HCT116 (cell line): ENCODE data around the gene TXNL4B. TPM values are rescaled to one million over a fixed set of nuclear protein-coding genes. Genes with fewer than 3 reads are reported as not detected.

Experiments
- ATAC-seq: fragments of 200-7000 bp; cut with Tn5 transposase; 2 replicates; pipeline ENCODE4 v1.9.1; 2020; ENCODE audit warnings: mild to moderate bottlenecking, moderate library complexity
- BruUV-seq: library from RNA; stranded (reverse); fragments of 400-500 nt; replicated peaks from 2 replicates; lab custom pipeline; 2021; lab: Mats Ljungman, UMichigan
- CTCF ChIA-PET: fragments of 300-600 bp; sonication (Branson Sonifier 250); formaldehyde crosslinking; loops from one replicate; lab custom pipeline; 2021; ENCODE audit warnings: antibody characterized with exemption; lab: Charles Lee
- POLR2A ChIA-PET: fragments of 300-600, 350-600 bp; sonication (Branson Sonifier 250); formaldehyde crosslinking; loops from one replicate; lab custom pipeline; 2021; ENCODE audit warnings: antibody characterized with exemption; lab: Charles Lee
- RAD21 ChIA-PET, 2 experiments: fragments of 300-600 bp; sonication (Branson Sonifier 250); formaldehyde crosslinking; loops; one replicate each; lab custom pipeline; 2023; ENCODE audit warnings: low total read pairs in 2 of 2; ENCODE audit not compliant: uncharacterized antibody in 2 of 2, unreplicated experiment in 2 of 2, low non-redundant PET in 1 of 2; lab: Charles Lee
- DNase-seq: peaks from one replicate; pipeline ENCODE4 v3.0.0-alpha.2; 2010; ENCODE audit warnings: low read depth, low spot score
- H2AFZ ChIP-seq: fragments of 200-600 bp; shearing (Covaris generic), sonication (generic); 2 replicates; pipeline ENCODE4 v1.6.1; 2017; ENCODE audit warnings: low read depth, mixed run types, mixed read lengths, antibody characterized with exemption, low read length; ENCODE audit not compliant: poor library complexity, severe bottlenecking
- H3K27ac ChIP-seq: 2 replicates; pipeline ENCODE4 v1.5.1; 2012; ENCODE audit warnings: low read depth, low read length
- H3K27me3 ChIP-seq: fragments of 200-600 bp; sonication (generic); 2 replicates; pipeline ENCODE4 v1.6.1; 2016; ENCODE audit warnings: mixed run types, low read length, mixed read lengths; ENCODE audit not compliant: insufficient read depth
- H3K36me3 ChIP-seq, 2 experiments: fragments of 200-500 bp in 1 of 2; fragments of 200-600 bp in 1 of 2; sonication (Bioruptor generic) in 1 of 2; sonication (generic) in 1 of 2; 2 replicates each; pipeline versions ENCODE4 v1.5.1 to v1.6.1; 2014 to 2016; ENCODE audit warnings: low read length in 2 of 2, inconsistent platforms in 1 of 2, mixed read lengths in 1 of 2, mixed run types in 1 of 2; ENCODE audit not compliant: insufficient read depth in 2 of 2, control insufficient read depth in 1 of 2
- H3K4me1 ChIP-seq, 2 experiments: fragments of 200-600 bp in 1 of 2; sonication (generic) in 1 of 2; 2 replicates each; pipeline versions ENCODE4 v1.5.1 to v1.6.1; 2012 to 2017; ENCODE audit warnings: low read length in 2 of 2, inconsistent platforms in 1 of 2, mild to moderate bottlenecking in 1 of 2, mixed read lengths in 1 of 2, mixed run types in 1 of 2, moderate library complexity in 1 of 2; ENCODE audit not compliant: insufficient read depth in 2 of 2, control insufficient read depth in 1 of 2
- H3K4me2 ChIP-seq: fragments of 200-600 bp; sonication (generic); 2 replicates; pipeline ENCODE4 v1.6.1; 2017; ENCODE audit warnings: mixed run types, low read length, mixed read lengths
- H3K4me3 ChIP-seq, 2 experiments: fragments of 200-600 bp in 1 of 2; sonication (generic) in 1 of 2; replicated peaks in 1 of 2; 2 replicates each; pipeline ENCODE4 v1.5.1; 2011 to 2016; ENCODE audit warnings: low read length in 2 of 2, control low read depth in 1 of 2, low read depth in 1 of 2, mild to moderate bottlenecking in 1 of 2, mixed read lengths in 1 of 2, mixed run types in 1 of 2
- H3K79me2 ChIP-seq: fragments of 200-600 bp; sonication (generic); 2 replicates; pipeline ENCODE4 v1.6.1; 2017; ENCODE audit warnings: mild to moderate bottlenecking, mixed run types, low read length, moderate library complexity, mixed read lengths; ENCODE audit not compliant: insufficient read depth
- H3K9ac ChIP-seq: fragments of 200-600 bp; sonication (generic); 2 replicates; pipeline ENCODE4 v1.6.1; 2016; ENCODE audit warnings: low read length, mixed read lengths
- H3K9me2 ChIP-seq: fragments of 200-600 bp; sonication (generic), shearing (Covaris generic); 2 replicates; pipeline ENCODE4 v1.6.1; 2017; ENCODE audit warnings: mixed run types, mild to moderate bottlenecking, moderate library complexity; ENCODE audit not compliant: insufficient read depth
- H3K9me3 ChIP-seq, 2 experiments: fragments of 200-500 bp in 1 of 2; fragments of 200-600 bp in 1 of 2; sonication (Bioruptor generic) in 1 of 2; sonication (generic) in 1 of 2; 2 replicates each; pipeline ENCODE4 v1.6.1; 2014 to 2017; ENCODE audit warnings: low read length in 2 of 2, mixed read lengths in 2 of 2, inconsistent platforms in 1 of 2, low read depth in 1 of 2, mild to moderate bottlenecking in 1 of 2, mixed run types in 1 of 2, moderate library complexity in 1 of 2; ENCODE audit not compliant: control insufficient read depth in 1 of 2, insufficient read depth in 1 of 2
- H4K20me1 ChIP-seq: fragments of 200-600 bp; sonication (generic), shearing (Covaris generic); 2 replicates; pipeline ENCODE4 v1.6.1; 2017; ENCODE audit warnings: mixed run types, mild to moderate bottlenecking, moderate library complexity; ENCODE audit not compliant: insufficient read depth
- CBX3 ChIP-seq: IDR thresholded peaks from 2 replicates; pipeline ENCODE4 v1.6.1; 2012; ENCODE audit warnings: low read depth
- ELF1 ChIP-seq: IDR thresholded peaks from 2 replicates; pipeline ENCODE4 v1.6.1; 2012; ENCODE audit warnings: low read depth, borderline replicate concordance
- EZH2 ChIP-seq: fragments of 200-600 bp; sonication (generic); IDR thresholded peaks from 2 replicates; pipeline ENCODE4 v1.6.1; 2017; ENCODE audit warnings: antibody characterized with exemption, mixed run types
- EZH2phosphoT487 ChIP-seq: fragments of 200-600 bp; IDR thresholded peaks from 2 replicates; pipeline ENCODE4 v1.6.1; 2018; ENCODE audit warnings: antibody characterized with exemption, borderline replicate concordance
- FOSL1 ChIP-seq: IDR thresholded peaks from 2 replicates; pipeline ENCODE4 v1.6.1; 2012; ENCODE audit warnings: low read depth
- JUND ChIP-seq: IDR thresholded peaks from 2 replicates; pipeline ENCODE4 v1.6.1; 2012
- POLR2A ChIP-seq: IDR thresholded peaks from 2 replicates; pipeline ENCODE4 v1.7.0; 2011; ENCODE audit warnings: borderline replicate concordance; ENCODE audit not compliant: insufficient read depth, insufficient read length; ENCODE audit errors: extremely low read depth
- TCF7L2 ChIP-seq: IDR thresholded peaks from 2 replicates; pipeline ENCODE4 v1.7.0; 2011; ENCODE audit warnings: borderline replicate concordance, inconsistent platforms; ENCODE audit not compliant: insufficient read depth, insufficient read length; ENCODE audit errors: extremely low read depth
- YY1 ChIP-seq: IDR thresholded peaks from 2 replicates; pipeline ENCODE4 v1.6.1; 2011; ENCODE audit warnings: low read length, low read depth, moderate library complexity, mild to moderate bottlenecking; ENCODE audit not compliant: insufficient replicate concordance; ENCODE audit errors: extremely low read depth
- intact Hi-C: fragments of 100-400 bp; cut with micrococcal nuclease; formaldehyde crosslinking; loops from 2 replicates; pipeline ENCODE4 v1.10.0; 2022
- total RNA-seq: library from RNA; stranded (reverse); gene quantifications from one replicate; pipeline ENCODE4 v1.2.1, GENCODE V29; 2021; ENCODE audit not compliant: unreplicated experiment
- TF ChIP-seq, protein P1 (sequence below): IDR thresholded peaks from 2 replicates; pipeline ENCODE4 v1.6.1; 2012
- TF ChIP-seq, protein P2 (sequence below): IDR thresholded peaks from 2 replicates; pipeline ENCODE4 v1.6.1; 2012

TXNL4B gene
- total RNA-seq, 1 experiment from 2014 or later: 15.5 TPM

GRCh38 chr16:72050769-72051464 is 42.5 kb downstream of the TXNL4B start:
- Histone ChIP-seq H3K27ac (no peak overlapping the region), H3K9me2 (no peaks in the 10 kb centered on the region), H3K27me3 (peaks cover 13% of the 10 kb centered on the region; the same call in 1 of the 2 replicates), H3K4me3 (no peak overlapping the region), H4K20me1 (no peaks in the 10 kb centered on the region), H2AFZ (no peak overlapping the region), H3K79me2 (no peaks in the 10 kb centered on the region), H3K9ac (no peak overlapping the region), H3K9me3 (no peaks in the 10 kb centered on the region; a peak in 2 of 4 replicates), H3K4me2 (no peak overlapping the region), H3K36me3 (no peaks in the 10 kb centered on the region), H3K4me1 (no peaks in the 10 kb centered on the region)
- ChIA-PET CTCF (no interaction called here), POLR2A (no interaction called here), RAD21 (no interaction called here)
- no TSS peak for BruUV-seq
- intact Hi-C loops: no loop called here
- DNase-seq (no peak), ATAC-seq (no peak)
- TF ChIP-seq TCF7L2: no peak
- TF ChIP-seq YY1: no peak
- no peak for TF ChIP-seq JUND
- TF ChIP-seq, protein P1, sequence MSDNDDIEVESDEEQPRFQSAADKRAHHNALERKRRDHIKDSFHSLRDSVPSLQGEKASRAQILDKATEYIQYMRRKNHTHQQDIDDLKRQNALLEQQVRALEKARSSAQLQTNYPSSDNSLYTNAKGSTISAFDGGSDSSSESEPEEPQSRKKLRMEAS: no peak
- TF ChIP-seq, protein P2, sequence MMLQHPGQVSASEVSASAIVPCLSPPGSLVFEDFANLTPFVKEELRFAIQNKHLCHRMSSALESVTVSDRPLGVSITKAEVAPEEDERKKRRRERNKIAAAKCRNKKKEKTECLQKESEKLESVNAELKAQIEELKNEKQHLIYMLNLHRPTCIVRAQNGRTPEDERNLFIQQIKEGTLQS: no peak
- no peak for TF ChIP-seq ELF1
- TF ChIP-seq EZH2phosphoT487: no peak
- TF ChIP-seq POLR2A: no peak
- TF ChIP-seq EZH2: no peak

GRCh38 chr16:72049110-72049509 is 44.3 kb downstream of the TXNL4B start:
- ChIA-PET POLR2A (no interaction called here), RAD21 (no interaction called here), CTCF (no interaction called here)
- no peak for TF ChIP-seq CBX3
- TF ChIP-seq FOSL1: no peak
- H3K36me3 ChIP-seq: no peaks in the 10 kb centered on the region
- no peak overlapping the region for H2AFZ ChIP-seq
- H3K4me2 ChIP-seq: no peak overlapping the region
- BruUV-seq: no TSS peak
- H4K20me1 ChIP-seq: no peaks in the 10 kb centered on the region
- peaks cover 10% of the 10 kb centered on the region; the same call in 1 of the 2 replicates for H3K27me3 ChIP-seq
- no peaks in the 10 kb centered on the region for H3K9me2 ChIP-seq
- H3K9me3 ChIP-seq: no peaks in the 10 kb centered on the region; a peak in 2 of 4 replicates
- H3K4me1 ChIP-seq: no peaks in the 10 kb centered on the region
- no peak overlapping the region for H3K27ac ChIP-seq
- DNase-seq (no peak), ATAC-seq (no peak)
- intact Hi-C loops: no loop called here
- no peak overlapping the region for H3K9ac ChIP-seq
- no peaks in the 10 kb centered on the region for H3K79me2 ChIP-seq
- H3K4me3 ChIP-seq: no peak overlapping the region
